HG03342 (cell line): Measurements from ENCODE around the gene PLP1.
"Not testable (repeated sequence)": the region's sequence is repeated elsewhere in the genome, so short reads cannot be mapped to it uniquely, and the experiment has no call there.

Source experiments
- ATAC-seq: cut with Tn5 transposase; IDR thresholded peaks from one replicate; pipeline ENCODE4 v1.9.1; 2021; ENCODE audit warnings: mild to moderate bottlenecking, moderate library complexity; ENCODE audit not compliant: unreplicated experiment

Gene PLP1

GRCh38 chrX:103780336-103781061 is 3.9 kb downstream of the PLP1 start:
- ATAC-seq = no peak

- ATAC-seq = no peak
These were observed 4.4 kb downstream of the PLP1 start for GRCh38 chrX:103781062-103781402.

GRCh38 chrX:103781706-103782105 is 5.1 kb downstream of the PLP1 start:
- ATAC-seq = no peak

GRCh38 chrX:103782640-103783039 is 6.0 kb downstream of the PLP1 start:
- ATAC-seq = no peak

GRCh38 chrX:103783196-103783595 is 6.6 kb downstream of the PLP1 start:
- ATAC-seq = no peak

GRCh38 chrX:103783971-103784370 is 7.3 kb downstream of the PLP1 start:
- no peak for ATAC-seq

- ATAC-seq = peak; percentile 84
These were observed 12.4 kb downstream of the PLP1 start for GRCh38 chrX:103789004-103789403.

- ATAC-seq = no peak
These were observed 14.6 kb downstream of the PLP1 start for GRCh38 chrX:103791228-103791627.

- ATAC-seq = no peak
These were observed 15.3 kb downstream of the PLP1 start for GRCh38 chrX:103791826-103792485.

- ATAC-seq = no peak
These were observed 16.4 kb downstream of the PLP1 start for GRCh38 chrX:103792916-103793544.

- ATAC-seq = no peak
These were observed 16.9 kb downstream of the PLP1 start for GRCh38 chrX:103793545-103793940.

- ATAC-seq = no peak
These were observed 17.5 kb downstream of the PLP1 start for GRCh38 chrX:103794119-103794518.

GRCh38 chrX:103797691-103798090 is 21.1 kb downstream of the PLP1 start:
- no peak for ATAC-seq

- ATAC-seq = no peak
These were observed 23.7 kb downstream of the PLP1 start for GRCh38 chrX:103800318-103800717.

- ATAC-seq = no peak
These were observed 29.2 kb downstream of the PLP1 start for GRCh38 chrX:103805860-103806259.

GRCh38 chrX:103806862-103807474 is 30.3 kb downstream of the PLP1 start:
- no peak for ATAC-seq

GRCh38 chrX:103811858-103812257 is 35.2 kb downstream of the PLP1 start:
- ATAC-seq = no peak

- not testable (repeated sequence) for ATAC-seq
These were observed 40.5 kb downstream of the PLP1 start for GRCh38 chrX:103817101-103817500.

GRCh38 chrX:103817502-103817901 is 40.9 kb downstream of the PLP1 start:
- ATAC-seq = no peak

- no peak for ATAC-seq
These were observed 42.4 kb downstream of the PLP1 start for GRCh38 chrX:103818842-103819619.

- ATAC-seq = not testable (repeated sequence)
These were observed 44.2 kb downstream of the PLP1 start for GRCh38 chrX:103820802-103821201.
